Activated CD4-positive, alpha-beta T cell treated with anti-CD3 and anti-CD28 coated beads for 36 hours (primary cell): Measurements from ENCODE around the gene CORO7. TPM values are rescaled to one million over a fixed set of nuclear protein-coding genes. Genes with fewer than 3 reads are reported as not detected.

ENCODE experiments used
- ATAC-seq: fragments of 200-7000 bp; cut with Tn5 transposase; one replicate; pipeline ENCODE4 v1.10.0; 2021; ENCODE audit warnings: mild to moderate bottlenecking, moderate library complexity
- CTCF ChIA-PET: fragments of 350-600 bp; sonication (Branson Sonifier 250); formaldehyde crosslinking; loops from one replicate; lab custom pipeline; 2021; ENCODE audit warnings: antibody characterized with exemption; lab: Charles Lee
- POLR2A ChIA-PET: fragments of 350-600 bp; sonication (Branson Sonifier 250); formaldehyde crosslinking; loops from one replicate; lab custom pipeline; 2021; ENCODE audit warnings: antibody characterized with exemption, inconsistent platforms; lab: Charles Lee
- DNase-seq: peaks from one replicate; pipeline ENCODE4 v3.0.0-alpha.2; 2020
- H3K27ac Mint-ChIP-seq: one replicate; pipeline ENCODE4 v1.8.0; 2021; ENCODE audit warnings: mixed read lengths
- H3K27me3 Mint-ChIP-seq: one replicate; pipeline ENCODE4 v1.8.0; 2021; ENCODE audit warnings: mixed read lengths
- H3K36me3 Mint-ChIP-seq: one replicate; pipeline ENCODE4 v1.8.0; 2021; ENCODE audit warnings: low read depth, mixed read lengths
- H3K4me1 Mint-ChIP-seq: one replicate; pipeline ENCODE4 v1.8.0; 2021; ENCODE audit warnings: mixed read lengths
- H3K4me3 Mint-ChIP-seq: one replicate; pipeline ENCODE4 v1.8.0; 2021; ENCODE audit warnings: mild to moderate bottlenecking, moderate library complexity, mixed read lengths
- H3K9me3 Mint-ChIP-seq: one replicate; pipeline ENCODE4 v1.8.0; 2021; ENCODE audit warnings: low read depth, mixed read lengths
- intact Hi-C, 2 experiments: fragments of 100-400 bp; cut with DNase I in 1 of 2; cut with micrococcal nuclease in 1 of 2; formaldehyde crosslinking; loops; one replicate each; pipeline versions ENCODE4 v1.14.2 to v1.15.1; 2022 to 2024; cut with DNase I, micrococcal nuclease
- total RNA-seq, 2 experiments: library from RNA; stranded (reverse); gene quantifications; one replicate each; pipeline ENCODE4 v1.2.3, GENCODE V29; 2021

The CORO7 gene
- total RNA-seq, 2 experiments from 2014 or later: 65.0 to 67.1 TPM

DNA sequence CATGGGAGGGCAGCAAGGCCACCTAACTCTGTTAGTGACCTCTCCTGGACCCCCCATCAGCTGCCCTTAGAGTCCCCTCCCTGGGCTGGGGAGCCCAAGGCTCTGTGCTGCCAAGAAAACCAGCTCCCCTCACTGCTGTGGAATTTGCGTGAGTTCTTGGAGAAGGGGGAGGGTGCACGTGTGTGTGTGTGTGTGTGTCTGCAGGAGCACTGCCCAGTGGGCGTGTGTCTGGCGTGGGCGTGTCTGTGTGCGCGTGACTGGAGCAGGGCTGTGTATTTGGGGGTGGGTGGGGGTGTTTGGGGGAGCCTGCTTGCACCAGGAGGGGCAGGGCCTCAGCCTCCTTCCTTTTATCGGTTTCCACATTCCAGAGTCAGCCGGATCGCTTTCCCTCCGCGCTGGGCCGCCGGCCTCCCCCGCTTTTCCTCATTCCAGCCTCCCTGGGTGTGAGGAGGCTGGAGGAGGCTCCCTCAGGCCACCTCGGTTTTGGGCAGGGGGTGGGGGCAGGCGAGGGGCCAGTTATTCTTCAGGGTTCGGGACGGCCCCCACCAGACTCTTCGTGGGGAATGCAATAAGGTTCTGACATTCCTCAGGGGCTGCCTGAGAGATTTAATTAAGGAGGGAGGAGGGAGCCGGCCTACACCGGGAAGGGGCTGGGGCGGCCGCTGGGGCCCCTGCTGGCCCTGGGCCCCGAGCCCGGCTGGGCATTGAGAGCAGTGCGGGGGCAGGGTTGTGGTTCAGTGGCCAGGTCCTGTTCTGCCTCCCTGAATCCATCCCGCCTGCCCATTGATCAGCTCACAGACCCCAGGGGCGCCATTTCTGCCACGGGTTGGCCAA lies 42.3 kb downstream of the CORO7 start:
- no peak for ATAC-seq

GRCh38 chr16:4373356-4373908 lies 43.0 kb downstream of the CORO7 start:
- Mint-ChIP-seq H3K36me3 (no peaks in the 10 kb centered on the region), H3K27ac (no peak overlapping the region), H3K4me1 (peaks cover 15% of the 10 kb centered on the region), H3K9me3 (no peaks in the 10 kb centered on the region), H3K4me3 (no peak overlapping the region), H3K27me3 (no peaks in the 10 kb centered on the region)
- ChIA-PET CTCF (interaction anchor here (0.6 kb wide), 3 partner anchors 8 to 27 kb away, joined by 3 to 4 read pairs (median 4); no protein-coding TSS in a partner anchor), POLR2A (no interaction called here)
- intact Hi-C loops: no loop called here
- no peak for DNase-seq
- no peak for ATAC-seq

More for the DNA sequence above, 42.3 kb downstream of the CORO7 start:
- peaks cover 15% of the 10 kb centered on the region for H3K4me1 Mint-ChIP-seq
- no peaks in the 10 kb centered on the region for H3K9me3 Mint-ChIP-seq
- intact Hi-C loops: no loop called here
- no peaks in the 10 kb centered on the region for H3K36me3 Mint-ChIP-seq
- ChIA-PET POLR2A (no interaction called here), CTCF (interaction anchor here (0.5 to 1.9 kb wide), 5 partner anchors 19 to 413 kb away, joined by 3 to 4 read pairs (median 3); partner anchors contain the start of gene PAM16)
- no peak overlapping the region for H3K27ac Mint-ChIP-seq
- H3K27me3 Mint-ChIP-seq: no peaks in the 10 kb centered on the region
- H3K4me3 Mint-ChIP-seq: no peak overlapping the region
- no peak for DNase-seq

DNA sequence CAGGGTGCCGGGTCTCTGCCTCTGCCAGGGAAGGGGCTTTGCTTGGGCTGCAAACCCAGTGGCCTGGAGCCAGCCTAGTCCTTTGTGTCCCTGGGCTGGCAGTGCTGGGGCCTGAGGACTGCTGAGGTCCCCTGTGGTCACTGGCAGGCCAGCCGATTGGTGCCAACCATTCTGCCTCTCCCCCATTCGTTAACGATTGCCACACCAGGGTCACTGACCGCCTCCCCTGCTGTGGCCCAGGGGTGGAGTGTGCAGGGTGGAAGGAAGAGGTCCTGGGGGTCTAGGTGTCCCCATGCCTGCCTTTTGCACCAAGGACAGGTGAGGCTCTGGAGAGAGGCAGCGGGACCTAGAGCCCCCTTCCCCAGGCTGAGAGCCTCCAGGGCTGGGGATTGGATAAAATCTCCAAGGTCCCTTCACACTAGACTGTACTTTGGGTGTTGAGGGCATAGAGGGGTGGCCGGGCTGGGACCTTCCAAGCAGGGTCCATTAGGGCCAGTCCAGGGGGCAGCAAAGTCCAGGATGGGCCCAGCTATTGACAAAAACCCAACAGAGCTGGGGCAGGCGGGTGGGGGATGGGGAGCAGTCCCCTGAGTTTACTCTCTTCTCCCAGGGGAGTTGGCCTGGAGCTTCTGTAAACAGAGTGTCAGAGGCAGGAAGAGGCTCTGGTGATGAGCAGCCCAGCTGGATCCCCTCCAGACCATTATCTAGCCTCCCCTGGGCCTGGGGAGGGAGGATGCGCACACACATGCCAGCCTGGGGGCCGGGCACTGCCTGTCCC lies 43.6 kb downstream of the CORO7 start:
- DNase-seq (no peak), ATAC-seq (no peak)
- CTCF ChIA-PET: interaction anchor here (0.6 to 0.7 kb wide), 2 partner anchors 8 to 19 kb away, joined by 3 to 4 read pairs; no protein-coding TSS in a partner anchor
- POLR2A ChIA-PET: no interaction called here
- no peak overlapping the region for H3K27ac Mint-ChIP-seq
- no peak overlapping the region for H3K4me3 Mint-ChIP-seq
- H3K4me1 Mint-ChIP-seq: peaks cover 13% of the 10 kb centered on the region
- H3K9me3 Mint-ChIP-seq: no peaks in the 10 kb centered on the region
- H3K27me3 Mint-ChIP-seq: no peaks in the 10 kb centered on the region
- no peaks in the 10 kb centered on the region for H3K36me3 Mint-ChIP-seq
- intact Hi-C loops: no loop called here

DNA sequence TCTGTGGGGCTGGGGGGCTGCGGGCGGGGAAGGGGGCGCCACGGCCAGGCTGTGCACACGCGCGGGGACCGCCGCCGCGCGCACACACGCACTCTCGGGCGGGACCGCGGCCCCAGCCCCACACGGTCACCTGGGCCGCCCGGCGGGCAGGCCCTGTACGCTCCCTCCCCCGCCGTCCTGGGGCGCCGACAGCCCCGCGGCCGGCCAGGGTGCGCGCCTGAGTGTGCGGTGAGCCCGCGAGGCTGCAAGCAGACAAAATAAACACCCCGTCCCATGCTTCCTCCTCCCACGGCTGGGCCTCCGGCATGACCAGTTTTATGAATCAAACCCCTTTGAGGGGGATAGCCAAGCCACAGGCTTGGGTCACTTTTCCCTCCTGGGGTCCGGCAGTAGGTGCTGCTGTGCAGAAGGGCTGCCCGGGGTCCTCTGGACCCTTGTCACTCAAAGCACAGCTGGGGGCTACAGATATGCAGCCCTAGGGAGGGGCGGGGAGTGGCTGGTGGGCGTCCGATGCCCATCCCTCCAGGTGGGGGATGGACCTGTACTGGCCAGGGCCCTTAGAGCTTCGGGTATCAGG lies 44.3 kb downstream of the CORO7 start:
- peaks cover 12% of the 10 kb centered on the region for H3K4me1 Mint-ChIP-seq
- peak overlapping the region; percentile 59 for H3K4me3 Mint-ChIP-seq
- DNase-seq (peak; percentile 52), ATAC-seq (peak; percentile 60)
- intact Hi-C loops: no loop called here
- ChIA-PET POLR2A (no interaction called here), CTCF (no interaction called here)
- H3K9me3 Mint-ChIP-seq: no peaks in the 10 kb centered on the region
- H3K36me3 Mint-ChIP-seq: no peaks in the 10 kb centered on the region
- H3K27me3 Mint-ChIP-seq: no peaks in the 10 kb centered on the region
- no peak overlapping the region for H3K27ac Mint-ChIP-seq

- ATAC-seq (peak; percentile 94), DNase-seq (peak; percentile 81)
- no peaks in the 10 kb centered on the region for H3K27me3 Mint-ChIP-seq
- ChIA-PET CTCF (interaction anchor here (1.0 kb wide), 1 partner anchor 12 kb away, joined by 5 read pairs; no protein-coding TSS in a partner anchor), POLR2A (no interaction called here)
- H3K9me3 Mint-ChIP-seq: no peaks in the 10 kb centered on the region
- intact Hi-C loops: loop anchor here (1.0 to 2.0 kb wide), 2 partner anchors 20 to 65 kb away; partner anchors contain the start of gene PAM16 (in 1 of the 2)
- peak within 1 kb of the TSS; percentile 59 for H3K4me3 Mint-ChIP-seq
- H3K4me1 Mint-ChIP-seq: peaks cover 12% of the 10 kb centered on the region
- H3K36me3 Mint-ChIP-seq: no peaks in the 10 kb centered on the region
- no peak within 1 kb of the TSS for H3K27ac Mint-ChIP-seq
Observed at GRCh38 chr16:4371357-4372000, 44.9 kb downstream of the CORO7 start, which contains the start of gene VASN. Gene VASN (plus strand): TSS chr16:4371848. CDS start chr16:4380878, 9,030 bp downstream.

- no peak for ATAC-seq
- H3K4me3 Mint-ChIP-seq: no peak overlapping the region
- no peaks in the 10 kb centered on the region for H3K27me3 Mint-ChIP-seq
- DNase-seq: no peak
- H3K36me3 Mint-ChIP-seq: no peaks in the 10 kb centered on the region
- ChIA-PET CTCF (interaction anchor here (0.5 to 1.0 kb wide), 3 partner anchors 11 to 679 kb away, joined by 4 to 5 read pairs (median 4); no protein-coding TSS in a partner anchor), POLR2A (no interaction called here)
- intact Hi-C loops: loop anchor here (1.0 to 2.0 kb wide), 2 partner anchors 19 to 64 kb away; partner anchors contain the start of gene PAM16 (in 1 of the 2)
- H3K9me3 Mint-ChIP-seq: no peaks in the 10 kb centered on the region
- no peak overlapping the region for H3K27ac Mint-ChIP-seq
- peaks cover 12% of the 10 kb centered on the region for H3K4me1 Mint-ChIP-seq
Observed at GRCh38 chr16:4370570-4371356, 45.6 kb downstream of the CORO7 start.

GRCh38 chr16:4370151-4370550 lies 46.2 kb downstream of the CORO7 start:
- POLR2A ChIA-PET: no interaction called here
- Mint-ChIP-seq H3K4me1 (peaks cover 12% of the 10 kb centered on the region), H3K4me3 (no peak overlapping the region), H3K36me3 (no peaks in the 10 kb centered on the region), H3K27me3 (no peaks in the 10 kb centered on the region), H3K9me3 (no peaks in the 10 kb centered on the region), H3K27ac (no peak overlapping the region)
- ATAC-seq (no peak), DNase-seq (no peak)
- CTCF ChIA-PET: interaction anchor here (0.5 to 0.6 kb wide), 2 partner anchors 112 to 678 kb away, joined by 4 read pairs; no protein-coding TSS in a partner anchor
- intact Hi-C loops: loop anchor here in 1 of 2 experiments (2.0 kb wide), 1 partner anchor 63 kb away; no protein-coding TSS in a partner anchor

- Mint-ChIP-seq H3K4me1 (peaks cover 9% of the 10 kb centered on the region), H3K27ac (no peak overlapping the region), H3K4me3 (no peak overlapping the region), H3K9me3 (no peaks in the 10 kb centered on the region), H3K27me3 (no peaks in the 10 kb centered on the region), H3K36me3 (peaks cover under 1% of the 10 kb centered on the region)
- ChIA-PET CTCF (interaction anchor here (0.6 to 1.4 kb wide), 2 partner anchors 10 to 18 kb away, joined by 3 to 5 read pairs; no protein-coding TSS in a partner anchor), POLR2A (interaction anchor here (0.6 kb wide), 1 partner anchor 139 kb away, joined by 3 read pairs; no protein-coding TSS in a partner anchor)
- intact Hi-C loops: no loop called here
- no peak for DNase-seq
- ATAC-seq: no peak
Observed at GRCh38 chr16:4369007-4369733, 47.2 kb downstream of the CORO7 start.

- ChIA-PET CTCF (no interaction called here), POLR2A (no interaction called here)
- no peak overlapping the region for H3K27ac Mint-ChIP-seq
Observed at GRCh38 chr16:4367393-4367856, 49.0 kb downstream of the CORO7 start.

More at GRCh38 chr16:4367393-4367856, 49.0 kb downstream of the CORO7 start:
- no peak overlapping the region for H3K4me3 Mint-ChIP-seq
- peaks cover 4% of the 10 kb centered on the region for H3K4me1 Mint-ChIP-seq
- H3K9me3 Mint-ChIP-seq: no peaks in the 10 kb centered on the region
- intact Hi-C loops: no loop called here
- ATAC-seq (no peak), DNase-seq (no peak)
- peaks cover 8% of the 10 kb centered on the region for H3K36me3 Mint-ChIP-seq
- H3K27me3 Mint-ChIP-seq: no peaks in the 10 kb centered on the region
